HG03432 (cell line): ENCODE measurements around the gene LDLRAD3.

Experiments used
- ATAC-seq: cut with Tn5 transposase; IDR thresholded peaks from one replicate; pipeline ENCODE4 v1.9.1; 2021; ENCODE audit warnings: mild to moderate bottlenecking, moderate library complexity; ENCODE audit not compliant: unreplicated experiment

LDLRAD3 gene

GRCh38 chr11:36070213-36070953 lies 126.5 kb downstream of the LDLRAD3 start:
- ATAC-seq = no peak

DNA sequence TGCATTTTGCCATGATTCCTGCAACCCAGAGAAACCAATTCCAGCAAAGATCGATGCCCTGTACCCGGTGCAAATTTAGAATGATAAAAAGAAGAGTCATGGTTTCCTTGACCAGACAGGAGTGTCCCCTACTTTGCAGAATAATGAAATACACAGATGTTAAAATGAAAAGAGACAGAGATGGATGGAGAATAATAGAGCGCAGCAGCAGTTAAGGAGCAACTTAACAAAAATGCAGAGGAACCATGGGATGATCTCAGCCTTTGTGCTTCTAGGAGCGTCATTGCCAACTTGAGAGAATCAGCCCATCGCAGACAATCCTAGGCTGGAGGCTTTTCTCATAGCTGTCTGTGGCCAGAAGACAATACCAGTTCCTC lies 127.1 kb downstream of the LDLRAD3 start:
- ATAC-seq = no peak

GRCh38 chr11:36071917-36072500 lies 128.1 kb downstream of the LDLRAD3 start:
- ATAC-seq = no peak

DNA sequence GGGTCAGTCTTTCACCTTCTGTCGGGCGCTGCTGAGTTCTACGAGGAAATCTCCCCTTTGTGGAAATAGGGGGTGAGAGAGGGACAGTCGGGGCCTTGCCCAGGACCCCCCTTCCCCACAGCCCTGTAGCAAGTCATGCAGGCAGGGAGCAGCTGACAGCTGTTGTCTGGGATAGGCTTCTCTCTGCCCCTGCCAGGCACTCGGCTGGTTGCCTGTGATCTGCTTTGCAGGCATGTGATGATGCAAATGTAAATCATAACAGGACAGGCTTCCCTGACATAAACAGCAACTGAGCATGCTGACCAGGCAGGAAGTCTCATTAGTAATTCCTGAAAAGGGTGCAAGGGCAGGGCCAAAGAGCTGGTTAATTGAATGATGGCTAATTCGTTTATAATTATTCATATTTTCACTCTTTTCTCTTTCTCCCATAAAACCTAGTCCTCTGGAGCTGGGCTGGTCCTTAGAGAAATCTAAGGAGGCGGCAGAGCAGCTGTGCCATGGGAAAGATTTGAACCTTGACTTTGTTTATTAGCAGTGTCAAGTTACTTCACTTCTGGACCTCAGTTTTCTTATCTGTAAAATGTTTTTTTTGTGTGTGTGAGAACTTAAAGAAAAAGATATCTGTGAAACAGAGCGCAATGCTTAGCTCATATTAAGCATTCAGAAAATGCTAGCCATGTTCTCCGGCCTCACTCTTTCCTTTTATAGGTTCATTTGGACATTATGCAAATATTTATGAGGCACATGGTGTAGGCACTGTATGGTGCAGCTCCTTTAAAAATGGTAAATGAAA lies 129.7 kb downstream of the LDLRAD3 start:
- no peak for ATAC-seq

- ATAC-seq = no peak
Observed at GRCh38 chr11:36074941-36075431, 131.1 kb downstream of the LDLRAD3 start.

- ATAC-seq = no peak
Observed at GRCh38 chr11:36077368-36077767, 133.5 kb downstream of the LDLRAD3 start.

DNA sequence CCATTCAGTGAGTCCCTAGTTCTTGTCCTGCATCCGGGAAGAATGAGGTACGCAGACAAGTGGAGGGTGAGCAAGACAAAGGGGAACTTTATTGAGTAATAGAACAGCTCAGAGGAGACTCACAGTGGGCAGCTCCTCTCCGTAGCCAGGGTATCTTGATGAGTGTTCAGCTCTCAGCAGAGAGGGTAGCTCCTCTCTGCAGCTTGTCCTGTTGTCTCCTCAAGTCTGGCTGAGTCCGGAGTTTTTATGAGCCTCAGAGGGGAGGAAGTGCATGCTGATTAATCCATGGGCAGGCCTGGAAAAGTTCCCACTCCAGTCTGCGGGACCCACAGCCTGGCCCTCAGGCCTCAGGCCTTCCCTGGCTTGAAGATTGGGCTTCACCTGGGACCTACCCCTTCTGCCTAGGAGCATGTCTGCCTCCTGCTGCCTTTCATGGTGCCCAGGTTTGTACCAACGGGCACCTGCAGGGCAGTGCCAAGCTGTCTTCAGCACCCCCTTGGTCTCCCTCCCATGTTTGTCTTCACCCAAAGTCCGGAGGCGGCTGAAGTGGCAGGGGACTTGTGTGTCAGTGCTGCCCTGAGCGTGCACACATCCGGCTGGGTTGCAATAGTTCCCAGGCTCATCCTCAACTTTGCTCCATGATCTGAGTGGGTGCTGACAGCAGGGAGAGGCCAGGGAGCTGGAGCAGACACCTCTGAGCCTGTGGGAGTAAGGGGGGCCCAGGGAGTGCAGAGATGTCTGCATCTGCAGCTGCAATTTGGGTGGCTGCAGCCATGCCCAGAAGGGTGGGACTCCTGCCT lies 134.2 kb downstream of the LDLRAD3 start:
- ATAC-seq = no peak

DNA sequence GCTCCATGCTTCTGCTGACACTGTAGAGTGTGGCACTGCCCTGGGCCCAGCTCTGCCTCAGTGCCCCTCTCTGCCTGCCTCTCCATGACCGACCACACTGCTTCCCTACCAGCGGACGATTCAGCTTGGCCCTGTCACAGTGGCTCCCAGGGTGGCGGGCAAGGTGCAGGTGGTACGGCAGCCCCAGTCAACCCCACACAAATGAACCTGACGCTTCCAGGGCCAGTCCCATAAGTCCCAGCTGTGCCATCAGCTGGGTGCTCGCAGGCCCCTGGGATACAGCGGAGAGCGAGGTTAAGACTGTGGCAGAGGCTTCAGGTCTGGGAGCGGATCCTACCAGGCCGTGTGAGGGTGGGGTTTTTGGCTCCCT lies 134.8 kb downstream of the LDLRAD3 start:
- ATAC-seq = no peak

DNA sequence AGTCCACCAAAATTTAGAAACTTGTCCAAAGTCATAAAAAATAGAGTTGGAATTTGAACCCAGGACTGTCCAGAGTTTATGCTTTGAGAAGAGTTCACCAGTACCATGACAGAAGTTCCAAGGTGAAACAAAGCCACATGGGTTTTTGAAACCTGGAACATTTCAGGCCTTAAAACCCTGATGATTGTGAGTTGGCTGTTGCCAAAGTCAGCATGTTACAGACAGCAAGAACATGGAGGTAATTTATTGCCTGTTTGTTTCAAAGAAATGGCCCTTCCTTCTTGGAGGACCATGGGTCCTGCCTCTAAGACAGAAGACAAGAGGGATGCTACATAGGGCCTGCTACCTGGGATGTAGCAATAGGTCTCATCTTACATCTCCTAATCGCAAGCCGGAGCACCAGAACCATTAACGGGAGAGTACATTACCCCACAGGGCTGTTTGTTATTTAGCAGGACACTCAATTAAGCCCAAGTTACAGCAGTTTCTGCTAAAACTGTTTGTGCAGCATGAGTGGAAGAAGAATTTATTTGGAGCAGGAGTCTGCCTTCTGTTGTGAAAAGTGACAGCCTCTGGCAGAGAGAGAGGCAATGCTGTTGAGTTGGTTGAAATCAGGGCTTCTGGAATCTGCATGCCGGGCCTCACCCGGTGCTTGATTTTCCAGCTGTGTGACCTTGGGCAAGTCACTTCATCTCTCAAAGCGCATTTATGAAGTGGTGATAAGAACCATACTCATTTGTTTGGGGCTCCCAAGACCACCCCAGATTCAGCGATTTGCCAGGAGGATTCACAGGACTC lies 136.2 kb downstream of the LDLRAD3 start:
- ATAC-seq = no peak

GRCh38 chr11:36081274-36081945 lies 137.5 kb downstream of the LDLRAD3 start:
- no peak for ATAC-seq

GRCh38 chr11:36086366-36086765 lies 142.5 kb downstream of the LDLRAD3 start:
- no peak for ATAC-seq

- ATAC-seq = no peak
Observed at GRCh38 chr11:36088266-36088972, 144.6 kb downstream of the LDLRAD3 start.

GRCh38 chr11:36089920-36090319 lies 146.1 kb downstream of the LDLRAD3 start:
- no peak for ATAC-seq

DNA sequence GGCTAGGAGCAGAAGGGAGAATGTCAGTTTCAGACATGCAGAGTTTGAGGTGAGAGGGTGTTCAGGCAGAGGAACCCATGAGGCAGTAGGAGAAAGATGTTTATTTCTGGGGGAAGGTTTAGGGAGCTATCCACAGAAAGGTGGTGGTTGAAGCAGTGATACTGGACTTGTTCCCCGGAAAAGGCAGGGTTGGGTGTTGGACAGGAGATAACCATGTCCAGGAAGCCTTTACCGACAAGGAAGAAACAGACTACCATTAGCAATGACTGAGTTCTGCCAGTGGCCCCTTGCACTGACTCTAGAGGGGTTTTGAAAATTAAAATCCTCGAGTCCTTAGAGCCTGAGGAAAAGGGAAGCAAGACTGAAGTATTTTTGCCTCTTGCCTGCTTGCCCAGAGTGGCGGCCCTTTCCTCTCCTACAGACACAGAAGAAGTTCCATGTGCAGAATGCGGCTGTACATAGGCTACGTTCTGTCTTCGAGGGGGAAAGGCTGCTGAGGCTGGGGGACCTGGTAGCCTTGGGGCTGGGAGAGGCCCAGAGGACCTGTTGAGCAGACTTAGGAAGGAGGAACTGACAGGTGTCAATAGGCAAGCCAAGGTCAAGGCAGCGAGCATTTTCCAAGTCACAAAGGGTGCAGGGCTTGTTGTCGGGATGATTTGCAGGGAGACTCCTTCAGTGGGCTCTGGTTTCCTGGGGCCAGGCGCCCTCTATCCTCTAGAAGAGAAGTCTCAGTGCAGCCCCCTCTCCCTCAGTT lies 146.7 kb downstream of the LDLRAD3 start:
- no peak for ATAC-seq

GRCh38 chr11:36091256-36091811 lies 147.5 kb downstream of the LDLRAD3 start:
- ATAC-seq = no peak

GRCh38 chr11:36092314-36093030 lies 148.6 kb downstream of the LDLRAD3 start:
- no peak for ATAC-seq

- ATAC-seq = no peak
Observed at GRCh38 chr11:36093548-36093947, 149.7 kb downstream of the LDLRAD3 start.
